B cell (primary cell): ENCODE results near the gene ASIC4. TPM values are rescaled to one million over a fixed set of nuclear protein-coding genes. Genes with fewer than 3 reads are reported as not detected.

Source experiments
- ATAC-seq: fragments of 200-7000 bp; cut with Tn5 transposase; one replicate; pipeline ENCODE4 v1.10.0; 2021; ENCODE audit warnings: low read depth, mild to moderate bottlenecking, moderate number of reproducible peaks, moderate library complexity
- CTCF ChIA-PET: fragments of 350-600 bp; sonication (Branson Sonifier 250); formaldehyde crosslinking; loops from one replicate; lab custom pipeline; 2021; ENCODE audit warnings: antibody characterized with exemption, inconsistent platforms; lab: Charles Lee
- POLR2A ChIA-PET: fragments of 350-600 bp; sonication (Branson Sonifier 250); formaldehyde crosslinking; loops from one replicate; lab custom pipeline; 2021; ENCODE audit warnings: antibody characterized with exemption; lab: Charles Lee
- DNase-seq: peaks from one replicate; pipeline ENCODE4 v3.0.0; 2013
- H2AFZ ChIP-seq: 2 replicates; pipeline ENCODE4 v1.6.1; 2012; ENCODE audit warnings: mild to moderate bottlenecking, low read depth, low read length; ENCODE audit not compliant: insufficient read depth, poor library complexity, severe bottlenecking
- H3K27ac ChIP-seq, 2 donors: 1 replicate in 1 of 2; 2 replicates in 1 of 2; pipeline ENCODE4 v1.5.1; 2012 to 2013; ENCODE audit warnings: low read length in 2 of 2, mild to moderate bottlenecking in 2 of 2, moderate library complexity in 1 of 2
- H3K27me3 ChIP-seq, 4 experiments: fragments of 200-600 bp in 1 of 4; sonication (generic) in 1 of 4; replicated peaks in 1 of 4; 1 replicate in 2 of 4; 2 replicates in 2 of 4; pipeline versions ENCODE4 v1.6.1 to v1.7.0; 2013 to 2016; ENCODE audit warnings: low read length in 3 of 4, mild to moderate bottlenecking in 2 of 4, mixed read lengths in 1 of 4, moderate library complexity in 1 of 4; ENCODE audit not compliant: insufficient read depth in 4 of 4, control insufficient read depth in 3 of 4; ENCODE audit errors: control extremely low read depth in 1 of 4
- H3K36me3 ChIP-seq, 2 experiments: replicated peaks in 1 of 2; 1 replicate in 1 of 2; 2 replicates in 1 of 2; pipeline versions ENCODE4 v1.6.1 to v1.7.1; 2013; ENCODE audit warnings: low read length in 1 of 2; ENCODE audit not compliant: insufficient read depth in 2 of 2, control insufficient read depth in 1 of 2; ENCODE audit errors: control extremely low read depth in 1 of 2, extremely low read depth in 1 of 2
- H3K4me1 ChIP-seq, 2 donors: fragments of 200-600 bp in 1 of 2; sonication (generic) in 1 of 2; 1 replicate in 1 of 2; 2 replicates in 1 of 2; pipeline versions ENCODE4 v1.5.1 to v1.6.1; 2013 to 2017; ENCODE audit warnings: low read length in 2 of 2; ENCODE audit not compliant: control insufficient read depth in 2 of 2, insufficient read depth in 2 of 2
- H3K4me2 ChIP-seq: replicated peaks from 2 replicates; pipeline ENCODE3; 2012; ENCODE audit warnings: mild to moderate bottlenecking, low read depth, low read length; ENCODE audit not compliant: poor library complexity, severe bottlenecking
- H3K4me3 ChIP-seq, 5 experiments: fragments of 200-600 bp in 1 of 5; sonication (generic) in 1 of 5; 1 replicate in 3 of 5; 2 replicates in 2 of 5; pipeline versions ENCODE4 v1.5.1 to v1.7.0; 2011 to 2016; ENCODE audit warnings: low read length in 4 of 5, mild to moderate bottlenecking in 4 of 5, low read depth in 2 of 5, control low read depth in 1 of 5, moderate library complexity in 1 of 5; ENCODE audit not compliant: insufficient read depth in 1 of 5; ENCODE audit errors: control extremely low read depth in 1 of 5, extremely low read depth in 1 of 5
- H3K79me2 ChIP-seq: fragments of 200-600 bp; sonication (generic); one replicate; pipeline ENCODE4 v1.6.0; 2016; ENCODE audit warnings: low read length; ENCODE audit not compliant: control insufficient read depth, insufficient read depth
- H3K9ac ChIP-seq: fragments of 200-600 bp; sonication (generic); 2 replicates; pipeline ENCODE4 v1.6.1; 2017; ENCODE audit warnings: mild to moderate bottlenecking, low read length, moderate library complexity
- H3K9me3 ChIP-seq, 3 donors: one replicate each; pipeline versions ENCODE4 v1.6.1 to v1.7.1; 2013; ENCODE audit warnings: low read length in 2 of 3; ENCODE audit not compliant: control insufficient read depth in 2 of 3, insufficient read depth in 1 of 3; ENCODE audit errors: control extremely low read depth in 1 of 3
- H4K20me1 ChIP-seq: 2 replicates; pipeline ENCODE4 v1.6.0; 2012; ENCODE audit warnings: mild to moderate bottlenecking, low read length; ENCODE audit not compliant: insufficient read depth, control insufficient read depth, poor library complexity, severe bottlenecking
- H3K27ac Mint-ChIP-seq: one replicate; pipeline ENCODE4 v1.8.0; 2021; ENCODE audit warnings: mixed read lengths
- H3K27me3 Mint-ChIP-seq: one replicate; pipeline ENCODE4 v1.8.0; 2021; ENCODE audit warnings: mixed read lengths
- H3K4me1 Mint-ChIP-seq: one replicate; pipeline ENCODE4 v1.8.0; 2021; ENCODE audit warnings: mixed read lengths
- H3K4me3 Mint-ChIP-seq: one replicate; pipeline ENCODE4 v1.8.0; 2021; ENCODE audit warnings: mixed read lengths
- H3K9me3 Mint-ChIP-seq: one replicate; pipeline ENCODE4 v1.8.0; 2022; ENCODE audit warnings: mixed read lengths; ENCODE audit not compliant: insufficient read depth
- CTCF ChIP-seq: fragments of 200-600 bp; IDR thresholded peaks from one replicate; pipeline ENCODE4 v1.8.0; 2022; ENCODE audit warnings: antibody characterized with exemption, mild to moderate bottlenecking
- EZH2 ChIP-seq: IDR thresholded peaks from 2 replicates; pipeline ENCODE4 v1.6.1; 2012; ENCODE audit warnings: borderline replicate concordance, low read depth, mild to moderate bottlenecking, moderate library complexity, low read length; ENCODE audit not compliant: insufficient read depth, poor library complexity, severe bottlenecking
- WGBS: methylation state at CpG from one replicate; pipeline ENCODE4 v1.1.5; 2013; ENCODE audit warnings: missing lambda C conversion rate; ENCODE audit not compliant: insufficient coverage; 5-methylcytosine and 5-hydroxymethylcytosine counted together
- intact Hi-C: fragments of 100-400 bp; cut with micrococcal nuclease; formaldehyde crosslinking; loops from one replicate; pipeline ENCODE4 v1.10.0; 2022
- polyA plus RNA-seq: library from polyadenylated mRNA; depleted of rRNA; stranded (reverse); fragments of >200 nt; gene quantifications from 2 replicates; pipeline ENCODE4 v1.2.3, GENCODE V29; 2012
- total RNA-seq, 2 donors: library from RNA; stranded (reverse); fragments of 120-200 nt in 1 of 2; gene quantifications; 1 replicate in 1 of 2; 2 replicates in 1 of 2; pipeline versions ENCODE4 v1.2.3 to v1.2.4, GENCODE V29; 2013 to 2022

Gene ASIC4
- total and polyA plus RNA-seq, 2 donors (not counting 1 experiment from before 2014, with no cell fraction given): not detected

- no peaks in the 10 kb centered on the region for H4K20me1 ChIP-seq
- intact Hi-C loops: no loop called here
- no peak for TF ChIP-seq CTCF
- H2AFZ ChIP-seq: peak overlapping the region; percentile 65
- H3K9me3 Mint-ChIP-seq: no peaks in the 10 kb centered on the region
- H3K9ac ChIP-seq: peak overlapping the region; percentile 39
- peak overlapping the region in 3 of 5 experiments; percentile 30 to 46 (median 33) for H3K4me3 ChIP-seq
- H3K4me1 ChIP-seq: peaks cover 4 to 12% of the 10 kb centered on the region in 2 donors
- no peaks in the 10 kb centered on the region for H3K79me2 ChIP-seq
- CTCF ChIA-PET: no interaction called here
- no peak overlapping the region for H3K27ac ChIP-seq
- H3K27ac Mint-ChIP-seq: no peak overlapping the region
- peak overlapping the region; percentile 71 for H3K4me3 Mint-ChIP-seq
- POLR2A ChIA-PET: no interaction called here
- DNase-seq: no peak
- WGBS: 28% methylated on average over 95 of the region's 95 CpGs
- H3K4me2 ChIP-seq: peak overlapping the region; percentile 79
- H3K27me3 ChIP-seq: peaks cover 0 to 31% (median 18%) of the 10 kb centered on the region in 4 experiments
- no peak for ATAC-seq
- H3K27me3 Mint-ChIP-seq: peaks cover 53% of the 10 kb centered on the region
- no peaks in the 10 kb centered on the region for H3K36me3 ChIP-seq
- H3K9me3 ChIP-seq: peaks cover 0 to 4% (median 0%) of the 10 kb centered on the region in 3 donors
- H3K4me1 Mint-ChIP-seq: peaks cover 6% of the 10 kb centered on the region
Measured at GRCh38 chr2:219570194-219570923, 56.1 kb downstream of the ASIC4 start.

- DNase-seq (no peak), ATAC-seq (no peak)
- peak overlapping the region in 3 of 5 experiments; percentile 30 to 46 (median 37) for H3K4me3 ChIP-seq
- ChIA-PET CTCF (interaction anchor here (1.1 kb wide), 1 partner anchor 10 kb away, joined by 4 read pairs; no protein-coding TSS in a partner anchor), POLR2A (no interaction called here)
- peak overlapping the region; percentile 39 for H3K9ac ChIP-seq
- peaks cover 0 to 31% (median 18%) of the 10 kb centered on the region in 4 experiments for H3K27me3 ChIP-seq
- H3K79me2 ChIP-seq: no peaks in the 10 kb centered on the region
- under 1% methylated on average over 40 of the region's 55 CpGs for WGBS
- Mint-ChIP-seq H3K27ac (no peak overlapping the region), H3K27me3 (peaks cover 57% of the 10 kb centered on the region), H3K9me3 (no peaks in the 10 kb centered on the region), H3K4me1 (peaks cover 6% of the 10 kb centered on the region), H3K4me3 (peak overlapping the region; percentile 45)
- intact Hi-C loops: no loop called here
- H3K4me2 ChIP-seq: peak overlapping the region; percentile 79
- no peak for TF ChIP-seq CTCF
- no peak for TF ChIP-seq EZH2
- peaks cover 0 to 4% (median 0%) of the 10 kb centered on the region in 3 donors for H3K9me3 ChIP-seq
- no peaks in the 10 kb centered on the region for H4K20me1 ChIP-seq
- peaks cover 4 to 12% of the 10 kb centered on the region in 2 donors for H3K4me1 ChIP-seq
- no peak overlapping the region for H3K27ac ChIP-seq
- no peaks in the 10 kb centered on the region for H3K36me3 ChIP-seq
- H2AFZ ChIP-seq: peak overlapping the region; percentile 65
Measured at GRCh38 chr2:219570924-219571310, 56.6 kb downstream of the ASIC4 start.
